LHCN-M2 (cell line): ENCODE data around the gene ING2. TPM values are rescaled to one million over a fixed set of nuclear protein-coding genes. Genes with fewer than 3 reads are reported as not detected.

ENCODE experiments used
- DNase-seq: peaks from one replicate; pipeline ENCODE4 v3.0.0-alpha.2; 2012; ENCODE audit warnings: low read depth
- total RNA-seq: library from RNA; depleted of rRNA; stranded (reverse); fragments of >200 nt; gene quantifications from 2 replicates; pipeline ENCODE4 v1.2.3, GENCODE V29; 2014

The ING2 gene
- total RNA-seq, 1 experiment from 2014 or later = 11.1 TPM

DNA sequence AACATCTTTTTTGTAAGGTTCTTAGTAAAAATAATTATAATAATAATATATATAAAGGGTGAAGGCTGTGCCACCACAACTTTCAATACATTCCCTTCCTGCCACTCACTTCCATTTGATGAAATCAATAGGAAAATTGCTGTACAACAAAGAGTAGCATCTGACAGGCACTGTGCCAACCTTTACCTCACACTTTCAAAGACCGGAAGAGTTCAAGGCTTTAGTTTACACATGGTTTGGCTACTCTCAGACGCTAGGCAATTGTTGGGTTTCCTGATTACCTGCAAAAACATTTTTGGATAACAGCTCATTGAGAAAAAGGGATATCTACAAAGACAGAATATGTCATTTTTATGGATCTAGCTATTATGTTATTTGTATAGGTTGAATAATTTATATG lies 5.5 kb upstream of the ING2 start:
- DNase-seq = no peak

DNA sequence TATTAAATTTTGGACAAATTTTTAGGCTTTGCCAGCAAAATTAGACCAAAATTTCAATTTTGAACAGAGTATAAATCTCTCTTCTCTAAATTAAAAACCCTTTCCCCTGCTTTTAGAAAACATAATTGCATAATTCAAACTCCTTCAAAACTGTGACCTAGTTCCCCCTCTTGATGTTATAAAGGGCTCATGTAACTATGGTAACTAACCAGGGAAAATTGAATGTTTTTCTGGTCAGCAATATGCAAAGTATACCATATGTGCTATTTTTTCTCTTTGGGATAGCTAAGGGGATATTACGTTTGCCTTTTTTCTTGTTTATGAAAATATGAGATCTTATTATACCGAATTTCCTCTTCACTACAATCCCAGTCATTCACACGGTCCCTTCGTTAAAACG lies 5.1 kb upstream of the ING2 start:
- DNase-seq = no peak

DNA sequence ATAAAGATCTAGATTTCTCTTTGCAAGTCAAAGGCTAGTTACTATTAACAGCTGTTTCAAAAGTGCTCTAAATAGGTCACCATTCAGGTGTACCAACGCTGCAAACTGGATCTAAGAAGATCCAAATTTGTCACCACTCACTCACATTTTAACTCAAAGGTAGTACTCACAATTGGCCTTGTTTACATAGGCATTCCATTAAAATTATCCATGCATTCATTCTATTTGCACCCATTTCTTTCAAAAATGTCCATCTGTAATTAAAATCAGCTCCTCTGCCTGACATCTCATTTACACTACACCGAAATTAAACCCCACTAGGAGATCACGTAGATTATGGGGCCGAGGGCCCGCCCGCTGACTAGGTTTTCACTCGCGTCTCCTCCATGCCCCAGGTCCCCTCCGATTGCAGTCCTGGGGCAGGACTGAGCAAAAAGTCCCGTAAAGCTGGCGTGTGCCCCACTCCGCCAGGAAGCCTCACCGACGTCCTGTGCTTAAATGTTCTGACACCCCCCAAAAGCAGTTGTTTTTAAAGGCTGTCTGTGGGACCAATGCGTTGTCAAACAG lies 1.3 kb upstream of the ING2 start:
- DNase-seq = no peak

DNA sequence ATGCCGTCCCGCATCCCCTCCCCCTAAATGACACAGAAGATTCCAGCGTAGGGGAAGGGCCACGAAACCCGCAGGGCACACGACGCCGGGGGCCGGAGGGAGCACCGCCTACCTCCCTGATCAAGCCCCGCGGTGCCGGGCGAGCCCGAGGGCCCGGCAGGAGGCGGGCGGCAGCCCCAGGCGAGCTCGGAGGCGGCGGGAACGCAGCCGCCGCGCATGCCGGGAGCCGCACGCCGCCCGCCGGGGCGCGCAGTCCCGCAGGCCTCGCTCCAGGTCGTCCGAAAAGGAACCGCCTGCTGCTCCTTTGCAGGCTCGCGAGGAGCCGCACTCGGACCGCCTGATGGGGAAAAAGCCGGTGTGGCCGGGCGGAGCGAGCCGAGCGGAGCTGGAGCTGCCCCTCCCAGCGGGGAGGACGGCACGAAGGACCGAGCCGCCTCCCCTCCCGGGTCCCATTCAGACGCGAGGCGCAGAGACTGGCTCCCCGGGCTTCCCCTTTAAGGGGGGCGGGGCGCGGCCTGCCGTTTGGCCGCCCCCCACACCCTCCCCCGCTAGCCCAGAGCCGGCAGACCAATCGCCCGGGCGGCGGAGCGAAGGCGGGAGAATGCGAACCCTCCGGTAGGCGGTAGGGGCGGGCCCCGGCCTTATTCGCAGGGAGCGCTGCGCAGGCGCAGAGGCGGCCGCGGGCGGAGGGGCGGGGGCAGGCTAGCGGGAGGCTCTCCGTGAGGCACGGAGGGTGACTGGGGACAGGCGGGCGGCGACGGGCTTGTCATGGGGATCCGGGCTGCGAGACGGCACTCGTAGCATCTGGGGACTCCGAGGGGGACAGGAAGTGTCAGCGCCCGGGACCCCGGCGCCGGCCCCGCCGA lies 561 bp upstream of the ING2 start:
- DNase-seq = peak; percentile 96

DNA sequence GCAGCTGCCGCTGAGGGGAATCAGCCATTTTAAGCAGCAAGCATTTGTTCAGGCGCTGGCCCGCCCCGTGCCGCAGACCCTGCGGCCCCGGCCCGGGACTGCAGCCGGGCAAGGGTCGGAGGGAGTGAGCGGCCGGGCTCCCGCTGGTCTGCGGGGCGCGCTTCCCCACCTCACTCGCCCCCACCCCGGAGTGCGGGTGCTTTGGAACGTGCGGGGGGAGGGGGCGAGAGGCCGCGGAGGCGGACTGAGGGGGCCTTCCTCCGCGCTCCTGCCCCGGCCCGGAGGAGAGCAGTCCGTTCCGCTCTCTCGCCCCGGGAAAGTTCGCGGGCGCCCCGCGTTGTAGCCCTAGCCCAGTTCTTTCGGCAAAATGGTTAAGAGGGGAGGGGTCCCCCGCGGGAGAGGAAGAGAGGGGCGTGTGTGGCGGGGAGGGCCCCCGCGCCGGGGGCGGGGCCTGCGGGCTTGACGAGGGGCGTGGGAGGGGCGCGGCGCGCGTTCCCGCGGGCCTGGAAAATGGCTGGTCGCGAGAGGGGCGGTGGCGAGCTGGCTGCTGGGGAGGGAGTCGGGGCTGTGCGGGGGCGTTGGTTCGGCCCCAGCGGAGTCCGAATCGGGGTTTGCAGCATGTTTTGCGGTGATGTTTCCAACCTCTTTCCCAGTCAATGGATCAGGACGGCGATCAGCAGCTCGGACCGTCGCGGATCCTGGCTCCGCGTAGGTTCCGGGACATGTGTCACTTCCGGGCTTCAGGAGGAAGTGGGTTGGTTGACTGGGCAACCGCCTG lies 942 bp downstream of the ING2 start:
- peak; percentile 80 for DNase-seq

DNA sequence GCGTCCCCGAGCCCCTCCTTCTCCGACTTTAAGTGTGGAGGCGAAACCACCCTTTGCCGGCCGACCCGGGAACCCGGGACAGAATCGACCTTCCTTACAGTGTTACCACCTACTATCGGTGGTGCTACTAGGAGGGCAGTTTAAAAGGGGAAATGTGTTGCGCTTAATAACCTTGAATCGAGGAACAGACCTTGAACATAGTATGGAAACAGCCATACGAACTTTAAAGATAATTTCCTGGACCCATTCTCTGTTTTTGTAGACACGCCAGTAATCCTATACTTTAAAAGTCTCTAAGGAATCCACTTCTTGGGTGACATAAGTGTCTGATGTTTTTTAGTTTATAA lies 1.5 kb downstream of the ING2 start:
- DNase-seq = no peak

DNA sequence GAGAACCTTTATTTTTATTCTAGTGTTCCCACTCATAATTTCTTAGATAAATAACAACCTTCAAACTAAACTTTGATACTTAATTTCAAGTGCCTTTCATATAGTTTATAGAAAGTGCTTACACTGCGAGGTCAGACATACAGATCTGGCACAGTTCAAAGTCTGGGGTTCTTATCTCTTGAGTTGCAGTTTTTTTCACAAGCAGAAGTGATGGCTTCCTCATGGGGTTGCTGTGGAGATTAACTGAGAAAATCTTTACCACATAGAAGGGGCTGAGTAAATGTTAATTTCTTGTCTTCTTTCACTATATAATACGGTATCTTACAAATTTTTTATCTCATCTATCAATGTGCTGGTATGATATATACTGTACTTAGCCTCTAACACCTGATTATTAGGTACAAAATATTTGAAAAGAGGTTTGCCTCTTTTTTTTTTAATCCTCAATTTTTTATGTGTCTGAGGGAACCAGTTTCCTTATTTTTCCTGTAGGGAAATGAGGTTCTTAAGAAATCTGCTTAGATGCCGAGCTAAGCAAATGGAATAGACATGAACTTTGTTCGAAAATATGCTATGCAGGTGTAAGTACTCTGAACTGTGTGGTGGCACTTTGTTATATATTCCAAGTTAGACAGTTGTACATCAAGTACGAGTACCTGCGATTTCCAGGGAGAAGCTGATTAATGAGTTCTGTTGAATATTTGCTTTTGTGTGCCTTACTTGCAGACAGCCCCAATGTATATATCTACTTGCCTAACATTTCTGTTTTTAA lies 3.3 kb downstream of the ING2 start:
- no peak for DNase-seq

DNA sequence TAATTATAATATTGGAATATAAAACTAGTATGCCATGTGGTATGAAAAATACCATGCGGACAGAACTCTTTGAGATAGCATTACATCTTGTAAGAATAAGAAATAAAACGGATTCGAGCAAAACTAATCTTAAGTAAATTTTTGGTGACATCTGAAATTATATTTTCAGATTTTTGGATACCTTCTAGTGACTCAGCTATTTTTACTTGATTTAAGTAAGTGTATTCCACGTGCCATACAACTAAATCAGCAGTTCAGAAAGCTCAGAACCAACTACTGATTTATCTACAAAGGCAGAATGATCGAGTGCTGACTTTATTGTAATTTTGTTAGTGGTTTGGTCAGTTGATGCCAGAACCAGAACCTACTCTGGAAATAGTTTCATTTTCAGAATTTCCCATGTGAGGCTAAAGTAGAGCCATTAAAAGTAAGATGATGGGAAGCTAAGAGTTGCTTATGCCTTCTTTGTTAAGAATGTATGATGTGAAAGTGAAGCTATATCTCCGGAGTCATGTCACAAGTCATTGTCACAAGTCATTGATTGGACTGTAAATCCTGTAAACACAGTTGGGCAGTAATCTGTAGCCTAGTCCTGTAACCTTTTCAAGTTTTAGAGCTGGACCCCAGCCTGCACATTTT lies 4.0 kb downstream of the ING2 start:
- DNase-seq = no peak

DNA sequence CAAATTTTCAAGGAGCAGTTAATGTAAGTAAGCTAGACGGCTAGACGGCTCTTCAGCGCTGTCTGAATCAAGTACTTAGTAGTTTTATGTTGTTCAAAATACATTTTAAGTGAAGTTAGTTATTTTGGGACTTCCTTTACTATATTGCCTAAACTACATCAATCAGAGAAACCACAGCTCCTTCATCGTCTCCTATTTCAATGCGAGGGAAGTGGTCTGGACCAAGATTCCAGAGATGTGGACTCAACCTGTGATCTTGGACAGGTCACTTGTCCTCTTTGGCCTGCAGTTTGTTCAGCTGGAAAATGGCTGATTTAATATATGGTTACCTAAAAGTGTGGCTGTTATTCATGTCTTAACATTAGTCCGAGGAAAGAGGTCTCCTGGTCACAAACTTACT lies 10.6 kb downstream of the ING2 start:
- DNase-seq = no peak

DNA sequence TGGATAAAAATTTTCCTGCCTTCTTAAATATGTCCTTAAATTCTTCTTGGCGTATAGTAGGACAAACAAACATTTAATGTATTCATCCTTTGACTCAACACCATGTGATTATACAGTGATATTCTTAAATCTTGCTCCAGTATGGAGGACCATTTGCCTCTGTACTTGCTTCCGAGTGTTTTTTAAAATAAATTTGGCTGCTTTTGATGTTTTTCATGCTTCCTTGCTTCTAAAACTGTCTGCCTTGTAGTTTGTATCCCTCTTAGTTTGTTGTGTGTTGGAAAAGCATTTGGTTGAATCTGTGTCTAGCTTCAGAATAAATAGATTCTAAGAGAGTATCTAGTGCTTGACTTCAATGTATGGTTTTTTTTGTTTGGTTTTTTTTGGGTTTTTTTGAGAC lies 12.3 kb downstream of the ING2 start:
- no peak for DNase-seq

DNA sequence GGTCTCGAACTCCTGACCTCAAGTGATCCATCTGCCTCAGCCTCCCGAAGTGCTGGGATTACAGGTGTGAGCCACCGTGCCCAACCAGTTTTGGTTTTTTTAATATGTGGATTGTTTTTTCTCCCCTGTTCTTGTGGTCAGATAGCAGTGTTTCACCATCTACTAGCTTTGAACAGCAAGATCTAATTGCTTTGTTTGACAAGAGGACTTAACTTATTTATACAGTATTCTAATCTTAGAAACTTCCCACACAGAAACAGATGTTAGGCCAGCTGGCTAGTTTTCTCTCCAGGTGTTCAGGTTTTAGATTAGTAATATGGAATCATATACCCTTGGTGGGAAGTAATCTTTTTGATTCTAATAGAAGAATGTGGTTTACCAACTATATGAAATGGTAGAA lies 12.9 kb downstream of the ING2 start:
- no peak for DNase-seq

DNA sequence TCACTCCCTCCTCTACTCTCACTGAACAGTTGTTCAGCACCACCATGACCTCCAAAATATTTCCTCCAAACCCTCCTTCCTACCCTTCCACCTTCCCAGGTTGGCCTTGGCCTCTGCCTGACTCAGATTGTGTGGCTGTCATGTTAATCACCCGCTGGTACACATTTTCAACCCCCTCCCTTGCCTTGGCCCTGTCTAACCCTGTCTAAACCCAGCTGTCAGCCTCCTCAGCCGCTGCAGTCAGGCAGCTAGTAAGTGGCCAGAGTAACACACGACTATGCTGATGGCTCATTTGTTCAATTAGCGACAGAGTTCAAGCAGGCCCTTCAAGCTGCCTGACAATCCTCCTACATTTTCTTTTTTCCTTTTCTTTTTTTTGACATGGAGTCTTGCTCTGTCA lies 18.0 kb downstream of the ING2 start:
- no peak for DNase-seq

DNA sequence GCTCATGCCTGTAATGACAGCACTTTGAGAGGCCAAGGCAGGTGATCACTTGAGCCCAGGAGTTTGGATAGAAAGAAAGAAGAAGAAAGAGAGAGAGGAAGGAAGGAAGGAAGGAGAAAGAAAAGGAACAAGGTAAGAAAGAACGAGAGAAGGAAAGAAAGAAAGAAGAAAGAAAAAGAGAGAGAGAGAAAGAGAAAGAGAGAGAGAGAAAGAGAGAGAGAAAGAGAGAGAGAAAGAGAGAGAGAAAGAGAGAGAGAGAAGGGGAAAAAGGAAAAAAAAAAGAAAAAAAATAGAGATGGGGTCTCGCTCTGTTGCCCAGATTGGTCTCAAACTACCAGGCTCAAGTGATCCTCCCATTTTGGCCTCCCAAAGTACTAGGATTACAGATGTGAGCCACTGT lies 22.5 kb downstream of the ING2 start:
- no peak for DNase-seq

DNA sequence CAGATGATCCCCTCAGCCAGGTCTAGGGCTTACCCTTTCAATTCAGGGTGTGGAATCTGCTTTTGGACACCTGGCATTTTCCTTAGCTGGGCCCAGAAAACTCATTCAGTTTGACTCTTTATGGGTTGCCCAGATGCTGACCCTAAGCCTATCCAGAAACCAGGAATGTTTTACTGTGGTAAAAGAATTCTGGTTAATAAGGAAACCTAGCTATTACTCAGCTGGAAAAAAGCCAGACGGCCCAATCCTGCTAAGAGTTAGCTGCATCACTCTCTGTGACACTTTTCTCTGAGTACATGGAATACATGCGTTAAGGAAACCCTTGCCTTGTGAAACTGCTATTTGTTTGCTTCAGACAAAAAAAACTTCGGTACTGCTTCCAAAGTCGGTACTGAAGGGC lies 28.0 kb downstream of the ING2 start:
- peak; percentile 76 for DNase-seq

DNA sequence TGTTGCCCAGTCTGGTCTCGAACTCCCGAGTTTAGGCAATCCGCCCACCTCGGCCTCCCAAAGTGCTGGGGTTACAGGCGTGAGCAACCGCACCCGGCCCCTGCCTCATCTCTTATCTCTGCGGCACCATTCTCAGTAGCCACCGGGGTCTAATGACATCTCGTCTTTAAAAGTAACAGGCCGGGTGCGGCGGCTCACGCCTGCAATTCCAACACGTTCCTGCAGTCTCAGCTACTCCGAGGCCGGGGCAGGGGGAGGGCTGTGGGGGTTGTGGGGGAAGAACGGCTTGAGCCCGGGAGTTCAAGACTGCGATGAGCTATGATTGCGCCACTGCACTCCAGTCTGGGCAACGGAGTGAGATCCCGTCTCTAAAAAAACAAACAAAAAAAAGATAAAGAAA lies 28.8 kb downstream of the ING2 start:
- DNase-seq = no peak

DNA sequence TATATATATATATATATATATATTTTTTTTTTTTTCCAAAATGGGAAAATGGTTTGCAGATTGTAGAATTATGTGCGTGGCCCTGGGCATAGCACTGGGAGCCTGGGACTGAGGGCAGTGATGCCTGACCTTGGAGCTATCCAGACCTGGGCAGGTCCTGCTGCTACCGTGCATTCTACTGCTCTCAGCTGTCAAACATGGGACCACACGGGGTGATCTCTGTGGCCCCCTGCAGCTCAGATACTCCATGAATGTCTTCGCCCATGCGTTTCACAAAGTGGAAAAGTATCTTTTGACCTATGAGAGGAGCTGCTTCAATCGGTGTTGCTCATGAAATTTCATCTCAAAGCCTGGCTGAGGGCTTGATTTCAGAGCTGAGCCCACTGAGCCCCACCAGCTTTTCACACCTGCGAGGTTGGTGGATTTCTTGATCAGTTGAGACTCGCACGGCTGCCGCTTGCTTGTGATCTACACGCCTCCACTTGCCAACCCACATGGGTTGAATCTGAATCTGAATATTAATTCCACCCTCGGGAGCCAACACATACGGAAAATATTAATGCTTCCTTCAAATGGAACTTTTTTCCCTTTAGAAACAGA lies 35.7 kb downstream of the ING2 start:
- no peak for DNase-seq

DNA sequence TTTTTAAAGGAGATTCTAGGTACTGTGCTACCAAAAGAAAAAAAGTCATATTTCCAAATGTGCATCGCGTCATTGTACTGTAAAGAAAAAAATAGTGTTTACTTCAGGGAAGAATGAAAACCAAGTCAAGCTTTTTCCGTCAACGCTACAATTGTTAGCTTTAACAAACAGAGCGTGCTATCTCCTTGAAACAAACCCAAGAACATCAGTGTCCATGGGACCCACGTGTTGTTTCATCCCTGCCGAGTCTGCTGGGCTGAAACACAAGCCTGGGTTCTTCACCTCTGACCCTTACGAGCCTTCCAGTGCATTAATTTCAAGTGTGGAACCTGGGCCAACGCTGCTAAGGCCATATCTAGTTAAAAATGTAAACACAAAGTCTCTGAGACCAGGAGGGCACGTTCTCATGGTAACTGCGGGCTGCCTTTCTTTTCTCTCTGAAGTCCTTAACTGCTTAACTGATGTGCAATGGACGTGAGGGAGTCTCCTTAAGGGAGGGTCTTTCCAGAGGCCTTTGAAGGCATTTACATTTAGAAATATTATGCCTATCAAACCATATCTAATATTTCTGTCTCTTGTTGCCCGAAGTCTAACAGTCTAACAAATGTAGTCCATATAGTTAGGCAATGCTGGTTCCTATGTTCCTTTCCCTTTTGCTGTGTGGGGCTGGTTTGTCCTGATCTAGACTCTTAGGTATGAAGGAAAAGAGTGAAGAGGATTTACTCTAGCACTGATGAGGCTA lies 36.3 kb downstream of the ING2 start:
- no peak for DNase-seq

DNA sequence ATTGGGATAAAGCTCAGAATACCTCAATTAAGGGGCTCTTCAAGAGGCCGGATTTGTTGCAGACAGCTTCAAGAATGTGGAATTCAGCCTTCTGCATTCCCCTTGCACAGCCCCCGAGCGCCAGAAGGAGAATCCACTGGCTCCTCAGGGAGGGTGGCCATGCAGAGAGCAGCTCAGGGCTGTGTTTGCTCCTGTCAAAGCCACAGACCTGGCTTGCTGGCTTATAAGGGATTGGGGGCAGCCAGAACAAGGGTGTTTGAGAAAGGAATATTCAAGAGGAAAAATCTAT lies 36.8 kb downstream of the ING2 start:
- DNase-seq = no peak

DNA sequence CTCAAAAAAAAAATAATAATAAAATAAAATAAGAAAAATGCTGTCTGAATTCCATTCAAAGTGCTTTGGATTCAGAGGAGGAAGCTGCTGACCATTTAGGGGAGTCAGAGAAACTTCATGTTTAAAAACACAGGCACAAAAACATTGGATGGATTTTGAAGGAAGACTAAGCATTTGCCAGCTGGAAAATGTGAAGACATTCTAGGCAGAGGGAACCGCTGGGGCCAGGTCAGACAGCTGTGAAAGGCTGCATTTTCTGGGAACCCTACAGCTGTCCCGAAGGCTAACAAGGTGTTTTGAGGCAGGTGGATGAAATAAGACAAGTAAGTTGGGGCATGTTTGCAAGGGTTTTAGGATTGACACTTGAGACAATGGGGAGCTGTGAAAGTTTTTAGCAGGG lies 38.6 kb downstream of the ING2 start:
- DNase-seq = no peak

DNA sequence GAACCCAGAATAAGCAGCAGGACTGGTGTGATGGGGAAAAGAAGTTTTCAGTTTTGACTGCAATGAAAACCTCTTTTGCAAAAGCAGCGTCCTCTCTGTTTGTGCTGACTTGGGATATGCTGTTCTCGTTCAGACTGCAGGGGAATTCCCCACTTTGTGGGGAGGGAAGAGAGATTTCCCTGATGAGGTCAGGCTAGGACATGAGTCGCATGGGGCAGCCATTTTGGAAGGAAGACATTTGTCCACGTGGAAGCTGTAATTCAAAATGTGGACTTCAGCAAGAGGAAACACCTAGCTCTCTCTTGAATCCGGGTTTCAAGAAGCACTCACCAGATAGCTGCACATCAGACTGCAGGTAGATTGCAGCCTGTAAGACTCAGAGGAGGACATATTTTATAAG lies 39.3 kb downstream of the ING2 start:
- DNase-seq = no peak

DNA sequence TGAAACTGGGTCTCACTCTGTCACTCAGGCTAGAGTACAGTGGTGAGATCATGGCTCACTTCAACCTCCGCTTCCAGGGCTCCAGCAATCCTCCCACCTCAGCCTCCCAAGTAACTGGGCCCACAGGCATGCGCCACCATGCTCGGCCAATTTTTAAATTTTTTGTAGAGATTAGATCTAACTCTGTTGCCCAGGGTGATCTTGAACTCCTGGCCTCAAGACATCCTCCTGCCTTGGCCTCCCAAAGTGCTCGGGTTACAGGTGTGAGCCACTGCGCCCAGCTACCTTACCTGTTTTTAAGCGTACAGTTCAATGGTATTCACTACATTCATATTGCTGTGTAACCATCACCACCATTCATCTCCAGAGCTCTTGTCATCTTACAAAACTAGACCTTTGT lies 41.5 kb downstream of the ING2 start:
- DNase-seq = no peak
